Smooth muscle cell (in vitro differentiated cells): Measurements from ENCODE around the gene SPG11. TPM values are rescaled to one million over a fixed set of nuclear protein-coding genes. Genes with fewer than 3 reads are reported as not detected.

Source experiments
- DNase-seq: peaks from one replicate; lab custom pipeline; 2025; ENCODE audit not compliant: unreplicated experiment; lab: John Stamatoyannopoulos, UW
- H2AFZ ChIP-seq: fragments of 200-600 bp; sonication (generic); 2 replicates; pipeline ENCODE4 v1.6.0; 2016; ENCODE audit warnings: antibody characterized with exemption, low read depth, mild to moderate bottlenecking
- H3F3A ChIP-seq: fragments of 200-600 bp; sonication (generic); 2 replicates; pipeline ENCODE4 v1.6.0; 2017; ENCODE audit warnings: antibody characterized with exemption, low read depth
- H3K27ac ChIP-seq: fragments of 200-600 bp; sonication (generic); 2 replicates; pipeline ENCODE4 v1.5.1; 2016; ENCODE audit warnings: low read depth, mild to moderate bottlenecking
- H3K27me3 ChIP-seq: fragments of 200-600 bp; sonication (generic); 2 replicates; pipeline ENCODE4 v1.6.1; 2016; ENCODE audit warnings: low read depth, mild to moderate bottlenecking
- H3K36me3 ChIP-seq: fragments of 200-600 bp; sonication (generic); 2 replicates; pipeline ENCODE4 v1.5.1; 2016; ENCODE audit warnings: low read depth
- H3K4me1 ChIP-seq: fragments of 200-600 bp; sonication (generic); 2 replicates; pipeline ENCODE4 v1.5.1; 2016; ENCODE audit warnings: low read depth
- H3K4me2 ChIP-seq: fragments of 200-600 bp; sonication (generic); 2 replicates; pipeline ENCODE4 v1.6.0; 2016; ENCODE audit warnings: mild to moderate bottlenecking
- H3K4me3 ChIP-seq: fragments of 200-600 bp; sonication (generic); 2 replicates; pipeline ENCODE4 v1.5.1; 2016; ENCODE audit warnings: mild to moderate bottlenecking
- H3K79me2 ChIP-seq: fragments of 200-600 bp; sonication (generic); 2 replicates; pipeline ENCODE4 v1.6.0; 2016; ENCODE audit warnings: low read depth, mild to moderate bottlenecking
- H3K9ac ChIP-seq: fragments of 200-600 bp; sonication (generic); 2 replicates; pipeline ENCODE4 v1.6.0; 2016; ENCODE audit warnings: low read depth
- H3K9me3 ChIP-seq: fragments of 200-600 bp; sonication (generic); replicated peaks from 2 replicates; pipeline ENCODE4 v1.5.1; 2016; ENCODE audit warnings: low read depth
- H4K20me1 ChIP-seq: fragments of 200-600 bp; sonication (generic); 2 replicates; pipeline ENCODE4 v1.6.0; 2016; ENCODE audit warnings: low read depth
- CTCF ChIP-seq: fragments of 200-600 bp; sonication (generic); IDR thresholded peaks from 2 replicates; pipeline ENCODE4 v1.5.1; 2017; ENCODE audit warnings: borderline replicate concordance, mild to moderate bottlenecking, antibody characterized with exemption; ENCODE audit not compliant: insufficient read depth, poor library complexity, severe bottlenecking
- WGBS: methylation state at CpG from one replicate; pipeline ENCODE4 v1.1.7; 2016; ENCODE audit warnings: low lambda C conversion rate; 5-methylcytosine and 5-hydroxymethylcytosine counted together
- polyA plus RNA-seq: library from polyadenylated mRNA; unstranded; fragments of >200 nt; fragmentation: Nextera tagmentation; extraction: Ambion mirVana; gene quantifications from 2 replicates; pipeline ENCODE4 v1.2.1, GENCODE V29; 2016
- small RNA-seq: library from RNA; depleted of rRNA; stranded (forward); fragments of <200 nt; gene quantifications from one replicate; pipeline ENCODE3, GENCODE V24; 2014
- total RNA-seq: library from RNA; depleted of rRNA; stranded (reverse); fragments of >200 nt; gene quantifications from 2 replicates; pipeline ENCODE4 v1.2.3, GENCODE V29; 2014

SPG11 gene
- total and polyA plus RNA-seq, 2 experiments from 2014 or later, result 16.2 to 48.6 TPM

GRCh38 chr15:44519537-44519936 lies 143.9 kb downstream of the SPG11 start:
- no peak overlapping the region for H2AFZ ChIP-seq
- 98% methylated on average over 6 of the region's 6 CpGs for WGBS
- H3K4me1 ChIP-seq, result no peaks in the 10 kb centered on the region
- no peaks in the 10 kb centered on the region for H3F3A ChIP-seq
- no peak overlapping the region for H3K9ac ChIP-seq
- peaks cover 5% of the 10 kb centered on the region for H3K36me3 ChIP-seq
- no peak overlapping the region for H3K4me3 ChIP-seq
- no peak for TF ChIP-seq CTCF
- DNase-seq, result no peak
- H3K27me3 ChIP-seq, result no peaks in the 10 kb centered on the region
- no peak overlapping the region for H3K27ac ChIP-seq
- peaks cover 8% of the 10 kb centered on the region for H3K79me2 ChIP-seq
- no peaks in the 10 kb centered on the region for H3K9me3 ChIP-seq
- no peak overlapping the region for H3K4me2 ChIP-seq
- peaks cover 4% of the 10 kb centered on the region for H4K20me1 ChIP-seq

GRCh38 chr15:44516436-44516835 lies 147.0 kb downstream of the SPG11 start:
- TF ChIP-seq CTCF, result no peak
- H2AFZ ChIP-seq, result no peak overlapping the region
- H3K79me2 ChIP-seq, result peaks cover 8% of the 10 kb centered on the region
- H3K27ac ChIP-seq, result no peak overlapping the region
- H3K4me3 ChIP-seq, result no peak overlapping the region
- H3K9ac ChIP-seq, result no peak overlapping the region
- H3K4me2 ChIP-seq, result no peak overlapping the region
- H4K20me1 ChIP-seq, result peaks cover 4% of the 10 kb centered on the region
- H3K9me3 ChIP-seq, result no peaks in the 10 kb centered on the region
- no peaks in the 10 kb centered on the region for H3K27me3 ChIP-seq
- H3K4me1 ChIP-seq, result no peaks in the 10 kb centered on the region
- H3F3A ChIP-seq, result no peaks in the 10 kb centered on the region
- H3K36me3 ChIP-seq, result peaks cover 4% of the 10 kb centered on the region
- no peak for DNase-seq

Small RNA genes lying within 50 kb of the gene (small RNA-seq; reads per million reads assigned to genes)
- not detected for gene RF00019

Other genes starting within 250 kb of the SPG11 start
- gene CTDSPL2, start 236.0 kb downstream of the SPG11 start, total RNA-seq, result 83.9 and 100 TPM in 2 replicates
- 14.8 and 15.6 TPM in 2 replicates for gene CTDSPL2, start 236.0 kb downstream of the SPG11 start, polyA plus RNA-seq
- 46.6 and 62.3 TPM in 2 replicates for gene EIF3J, start 126.5 kb downstream of the SPG11 start, total RNA-seq
- gene EIF3J, start 126.5 kb downstream of the SPG11 start, polyA plus RNA-seq, result 28.7 and 32.0 TPM in 2 replicates
- gene PATL2, start 47.7 kb upstream of the SPG11 start, total RNA-seq, result not detected in 2 replicates
- gene PATL2, start 47.7 kb upstream of the SPG11 start, polyA plus RNA-seq, result not detected in 2 replicates
- gene B2M, start 47.9 kb upstream of the SPG11 start, total RNA-seq, result 1,861 and 2,004 TPM in 2 replicates
- gene B2M, start 47.9 kb upstream of the SPG11 start, polyA plus RNA-seq, result 1,723 and 2,067 TPM in 2 replicates
- gene TRIM69, start 72.9 kb upstream of the SPG11 start, total RNA-seq, result 4.8 and 5.3 TPM in 2 replicates
- gene TRIM69, start 72.9 kb upstream of the SPG11 start, polyA plus RNA-seq, result 2.2 and 4.2 TPM in 2 replicates